Measurements from ENCODE around the gene USP17L19.
"Not testable (repeated sequence)": the region's sequence is repeated elsewhere in the genome, so short reads cannot be mapped to it uniquely, and the experiment has no call there.

- not testable (repeated sequence) for TF ChIP-seq CTCF, POLR2A (IDR thresholded peaks at IDR 0.05)
Observed at GRCh38 chr4:9230249-9230648, 22.9 kb upstream of the USP17L19 start.

All from testis (tissue), 2 donors.